GM18873 (cell line): Measurements from ENCODE around the gene PPIG.
"Not testable (repeated sequence)": the region's sequence is repeated elsewhere in the genome, so short reads cannot be mapped to it uniquely, and the experiment has no call there.

Experiments used
- ATAC-seq: cut with Tn5 transposase; IDR thresholded peaks from one replicate; pipeline ENCODE4 v1.9.1; 2021; ENCODE audit warnings: mild to moderate bottlenecking, moderate library complexity, moderate number of reproducible peaks; ENCODE audit not compliant: unreplicated experiment, low FRiP score

Gene PPIG

GRCh38 chr2:169585673-169586072 lies 1.5 kb downstream of the PPIG start:
- no peak for ATAC-seq

- ATAC-seq, result no peak
Observed at GRCh38 chr2:169590804-169591203, 6.7 kb downstream of the PPIG start.

GRCh38 chr2:169596546-169596945 lies 12.4 kb downstream of the PPIG start:
- ATAC-seq, result not testable (repeated sequence)

- ATAC-seq, result no peak
Observed at GRCh38 chr2:169598982-169599381, 14.8 kb downstream of the PPIG start.

GRCh38 chr2:169599568-169599967 lies 15.4 kb downstream of the PPIG start:
- no peak for ATAC-seq

- ATAC-seq, result no peak
Observed at GRCh38 chr2:169609264-169609663, 25.1 kb downstream of the PPIG start.

GRCh38 chr2:169613876-169614275 lies 29.7 kb downstream of the PPIG start:
- no peak for ATAC-seq

- ATAC-seq, result not testable (repeated sequence)
Observed at GRCh38 chr2:169615982-169616381, 31.8 kb downstream of the PPIG start.

- no peak for ATAC-seq
Observed at GRCh38 chr2:169619946-169620345, 35.8 kb downstream of the PPIG start.

GRCh38 chr2:169620509-169620908 lies 36.4 kb downstream of the PPIG start:
- ATAC-seq, result no peak

- ATAC-seq, result no peak
Observed at GRCh38 chr2:169623235-169623634, 39.1 kb downstream of the PPIG start.

GRCh38 chr2:169625781-169626180 lies 41.6 kb downstream of the PPIG start:
- ATAC-seq, result no peak

GRCh38 chr2:169636440-169637097 lies 52.4 kb downstream of the PPIG start:
- ATAC-seq, result no peak

GRCh38 chr2:169637620-169638019 lies 53.5 kb downstream of the PPIG start:
- ATAC-seq, result no peak

- ATAC-seq, result no peak
Observed at GRCh38 chr2:169640104-169640503, 56.0 kb downstream of the PPIG start.

GRCh38 chr2:169641464-169641863 lies 57.3 kb downstream of the PPIG start:
- no peak for ATAC-seq

GRCh38 chr2:169644173-169644572 lies 60.0 kb downstream of the PPIG start:
- ATAC-seq, result no peak

- ATAC-seq, result no peak
Observed at GRCh38 chr2:169647496-169647895, 63.3 kb downstream of the PPIG start.

- no peak for ATAC-seq
Observed at GRCh38 chr2:169649278-169649677, 65.1 kb downstream of the PPIG start.

- no peak for ATAC-seq
Observed at GRCh38 chr2:169653636-169654035, 69.5 kb downstream of the PPIG start.

GRCh38 chr2:169656164-169656563 lies 72.0 kb downstream of the PPIG start:
- no peak for ATAC-seq

- no peak for ATAC-seq
Observed at GRCh38 chr2:169658877-169659276, 74.7 kb downstream of the PPIG start.

- ATAC-seq, result no peak
Observed at GRCh38 chr2:169659320-169659719, 75.2 kb downstream of the PPIG start.
